Measurements from ENCODE around the gene LZTFL1.
"Not testable (repeated sequence)": the region's sequence is repeated elsewhere in the genome, so short reads cannot be mapped to it uniquely, and the experiment has no call there.

LZTFL1 gene

GRCh38 chr3:45865563-45865962, 23.6 kb upstream of the LZTFL1 start:
- no peak for DNase-seq (ENCODE audit: low read depth, low spot score)

DNA sequence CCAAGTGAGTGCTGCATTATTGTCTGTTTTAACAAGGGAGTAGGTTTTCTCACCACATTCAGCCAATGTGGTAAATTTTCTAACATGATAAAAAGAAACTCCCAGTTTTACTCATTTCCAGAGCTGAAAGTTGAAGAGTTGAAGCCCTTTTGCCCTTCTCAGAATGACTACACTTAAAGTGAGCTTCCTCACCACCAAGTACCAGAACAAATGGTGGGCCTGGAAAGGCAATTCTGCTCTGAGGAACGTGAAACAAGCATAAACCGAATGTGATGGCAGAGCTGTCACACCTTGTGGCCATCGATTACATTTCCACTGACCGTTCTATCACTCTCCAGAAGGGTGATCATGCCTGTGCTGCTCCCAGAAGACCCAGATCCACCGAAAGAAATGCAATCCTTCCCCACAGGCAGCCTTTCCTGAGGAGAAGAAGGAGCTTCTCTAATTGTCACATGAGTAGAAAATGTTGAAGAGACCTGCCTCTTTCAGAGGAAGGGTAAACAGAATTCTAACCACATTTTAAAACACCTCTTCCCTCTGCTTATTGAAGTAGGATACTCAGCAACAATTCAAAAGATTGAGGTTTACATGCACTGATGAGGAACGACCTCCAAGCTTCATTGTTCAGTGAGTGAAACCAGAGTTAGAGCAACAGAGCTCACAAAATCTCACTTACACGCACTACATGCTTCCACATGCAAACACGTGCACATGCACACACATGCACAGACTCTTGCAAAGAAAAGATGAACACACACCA, 23.0 kb upstream of the LZTFL1 start:
- DNase-seq (ENCODE audit: low read depth, low spot score), result no peak

DNA sequence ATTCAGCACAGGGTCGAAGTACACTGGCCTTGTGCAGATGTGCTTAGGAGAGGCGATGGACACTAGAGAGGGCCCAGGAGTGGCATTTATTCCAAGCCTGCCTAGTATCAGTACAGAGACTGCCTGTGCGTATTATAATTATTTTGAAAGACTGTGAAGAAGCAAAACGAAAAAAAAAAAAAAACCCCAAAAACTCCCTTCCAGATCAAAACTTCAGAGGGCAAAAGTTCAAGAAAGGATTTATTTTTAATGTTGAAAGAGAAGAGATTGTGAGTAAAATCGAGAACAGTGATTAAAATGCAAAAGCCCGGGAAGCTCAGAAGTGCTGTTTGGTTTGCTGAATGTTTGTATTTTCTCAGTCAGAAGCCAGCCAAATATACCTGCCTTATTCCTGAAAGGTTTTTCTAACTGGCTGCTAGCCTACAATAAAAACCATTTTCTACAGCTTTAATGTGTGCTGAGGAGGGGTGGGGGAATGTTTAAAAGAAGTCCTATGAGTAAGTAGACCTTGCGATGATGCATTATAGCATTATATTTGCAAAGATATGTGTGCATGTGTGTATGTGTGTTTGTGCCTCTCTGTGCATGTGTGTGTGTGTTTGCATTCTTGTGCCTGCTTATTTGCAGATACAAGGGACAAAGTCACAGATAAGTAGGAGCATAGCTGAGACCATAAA, 19.3 kb upstream of the LZTFL1 start:
- DNase-seq (ENCODE audit: low read depth, low spot score), result no peak

DNA sequence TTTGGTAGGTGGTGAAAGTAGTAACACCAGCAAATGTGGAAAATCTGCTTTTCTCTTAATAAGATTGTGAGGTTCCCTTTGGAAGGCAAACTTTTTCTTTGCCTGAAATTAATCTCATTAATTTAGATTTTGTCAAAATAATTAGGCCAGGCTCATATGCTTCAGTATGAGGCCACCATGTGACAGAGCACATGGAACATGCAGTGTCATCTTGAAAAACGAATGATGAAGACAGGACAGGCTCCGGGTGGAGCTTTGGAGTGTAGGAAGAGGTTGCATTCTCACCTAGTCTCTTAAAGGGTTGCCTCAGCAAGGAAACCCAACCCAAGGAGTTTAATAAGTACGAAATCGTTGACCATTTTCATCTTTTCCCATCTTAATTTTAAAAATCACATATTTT, 18.6 kb upstream of the LZTFL1 start:
- no peak for DNase-seq (ENCODE audit: low read depth, low spot score)

GRCh38 chr3:45858809-45859543, 17.1 kb upstream of the LZTFL1 start:
- DNase-seq (ENCODE audit: low read depth, low spot score), result no peak

GRCh38 chr3:45857024-45857423, 15.1 kb upstream of the LZTFL1 start:
- not testable (repeated sequence) for DNase-seq (ENCODE audit: low read depth, low spot score)

DNA sequence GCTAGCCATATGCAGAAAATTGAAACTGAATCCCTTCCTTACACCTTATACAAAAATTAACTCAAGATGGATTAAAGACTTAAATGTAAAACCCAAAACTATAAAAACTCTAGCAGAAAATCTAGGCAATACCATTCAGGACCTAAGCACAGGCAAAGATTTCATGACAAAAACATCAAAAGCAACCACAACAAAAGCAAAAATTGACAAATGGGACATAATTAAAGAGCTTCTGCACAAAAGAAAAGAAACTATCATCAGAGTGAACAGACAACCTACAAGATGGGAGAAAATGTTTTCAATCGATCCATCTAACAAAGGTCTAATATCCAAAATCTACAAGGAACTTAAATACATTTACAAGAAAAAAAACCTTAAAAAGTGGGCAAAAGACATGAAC, 14.4 kb upstream of the LZTFL1 start:
- not testable (repeated sequence) for DNase-seq (ENCODE audit: low read depth, low spot score)

DNA sequence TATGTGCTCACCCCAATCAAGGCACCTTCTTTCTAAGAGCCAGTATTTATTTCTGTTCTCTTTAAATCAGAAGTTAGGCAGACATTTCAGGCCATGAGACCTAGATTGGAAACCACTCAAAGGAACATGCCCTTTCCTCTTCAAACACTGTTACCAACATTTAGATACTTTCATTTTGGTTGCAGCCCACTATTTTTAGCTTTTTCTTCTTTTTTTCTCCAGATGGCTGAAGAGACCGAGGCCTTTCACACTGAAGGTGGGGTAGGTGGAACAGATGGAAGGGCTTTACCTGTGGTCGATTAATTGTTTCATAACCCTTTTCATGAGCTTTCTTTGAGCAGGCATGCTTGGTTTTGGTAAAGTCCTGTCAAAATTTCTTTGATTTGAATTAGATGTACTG, 10.9 kb upstream of the LZTFL1 start:
- DNase-seq (ENCODE audit: low read depth, low spot score), result no peak

GRCh38 chr3:45848392-45848791, 6.5 kb upstream of the LZTFL1 start:
- no peak for DNase-seq (ENCODE audit: low read depth, low spot score)

DNA sequence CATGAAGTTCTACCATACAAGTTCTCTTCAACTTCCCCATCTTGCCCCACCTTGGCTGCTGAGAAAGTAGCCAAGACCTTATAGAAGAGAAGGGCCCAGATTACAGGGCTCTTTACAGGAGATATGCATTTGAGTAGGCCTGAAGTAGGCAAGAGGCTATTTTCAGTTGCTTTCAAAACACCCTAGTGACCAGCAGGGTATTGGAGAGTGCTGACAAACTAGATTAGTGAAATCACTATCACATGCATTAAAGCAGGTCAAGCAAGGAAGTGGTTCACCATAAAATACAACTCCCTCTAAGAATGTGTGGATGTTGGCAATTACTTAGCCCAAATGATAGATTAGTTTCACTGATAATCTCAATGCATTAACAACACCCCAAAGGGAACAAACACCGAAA, 2.7 kb upstream of the LZTFL1 start:
- no peak for DNase-seq (ENCODE audit: low read depth, low spot score)

DNA sequence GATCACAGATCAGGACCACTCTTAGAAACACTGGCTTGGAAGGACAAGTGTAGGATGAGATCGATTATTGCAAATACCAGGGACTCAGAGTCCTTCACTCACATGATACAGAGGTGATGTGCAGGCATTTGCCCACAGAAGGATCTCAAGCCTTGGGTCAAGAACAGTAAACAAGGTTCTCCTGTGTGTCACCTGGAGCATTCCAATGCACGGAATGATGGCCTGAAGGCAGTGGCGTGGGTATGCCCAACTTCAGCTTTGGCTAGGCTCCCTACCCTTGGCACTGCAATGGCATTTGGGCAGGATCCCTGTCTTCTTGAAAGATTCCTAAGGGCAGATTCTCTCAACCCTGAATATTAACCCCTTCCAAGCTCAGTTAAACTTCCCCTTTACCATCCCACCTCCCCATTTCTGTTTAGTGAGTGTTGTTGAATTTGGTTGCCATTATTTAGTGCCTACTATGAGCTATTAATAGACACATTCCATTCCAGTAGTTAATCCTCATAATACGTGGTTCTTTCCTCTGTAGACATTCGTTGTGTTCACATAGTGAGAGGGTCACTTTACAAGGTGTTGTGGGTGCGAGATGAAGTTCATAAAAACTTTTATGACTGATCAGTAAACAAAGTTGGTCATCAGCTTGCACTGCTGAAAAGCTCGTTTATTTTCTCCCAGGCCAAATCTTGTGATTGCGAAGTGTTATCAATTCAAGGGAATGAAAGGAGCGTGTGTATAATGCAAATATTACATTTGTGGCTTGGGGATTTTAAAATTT, 1.1 kb upstream of the LZTFL1 start:
- DNase-seq (ENCODE audit: low read depth, low spot score), result no peak

- DNase-seq (ENCODE audit: low read depth, low spot score), result no peak
These were observed 531 bp downstream of the LZTFL1 start for GRCh38 chr3:45841420-45841756.

DNA sequence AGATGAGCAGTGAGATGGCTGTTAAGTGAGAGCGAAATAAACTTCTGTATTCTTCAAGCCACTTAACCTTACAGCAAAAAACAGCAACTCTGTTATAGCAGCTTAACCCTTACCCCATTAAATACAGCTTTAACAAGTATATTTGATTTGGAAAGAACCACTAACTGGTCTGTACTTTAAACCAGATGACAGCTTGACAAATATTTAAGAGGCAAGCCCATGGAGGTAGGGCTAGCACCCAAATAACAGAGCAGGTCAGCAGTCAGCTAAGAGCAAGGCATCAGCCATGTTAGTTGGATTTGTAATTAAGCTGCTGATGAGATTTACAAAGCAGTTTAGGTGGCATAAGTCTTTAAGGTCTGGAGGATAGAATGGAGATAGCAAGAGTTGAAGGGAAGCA, 3.5 kb downstream of the LZTFL1 start:
- DNase-seq (ENCODE audit: low read depth, low spot score), result no peak

DNA sequence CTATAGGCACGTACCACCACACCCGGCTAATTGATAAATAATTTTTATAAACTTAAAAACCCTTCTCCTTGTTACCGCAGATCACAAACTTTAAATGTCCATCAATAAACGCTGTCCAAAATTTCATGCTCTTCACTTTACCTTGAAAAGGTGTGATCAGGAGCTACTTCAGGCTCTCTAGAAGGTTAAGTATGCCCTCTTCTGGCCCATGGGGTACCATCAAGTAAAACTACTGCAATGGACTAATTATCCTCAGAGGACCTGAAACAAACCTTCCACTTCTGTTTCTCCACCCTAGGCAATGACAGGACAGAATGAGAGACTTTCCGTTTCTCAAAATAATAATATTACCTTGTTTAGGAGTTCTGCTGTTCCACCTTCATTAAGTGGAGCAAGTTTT, 9.2 kb downstream of the LZTFL1 start:
- no peak for DNase-seq (ENCODE audit: low read depth, low spot score)

GRCh38 chr3:45830121-45830520, 11.8 kb downstream of the LZTFL1 start:
- no peak for DNase-seq (ENCODE audit: low read depth, low spot score)

GRCh38 chr3:45826908-45827307, 15.0 kb downstream of the LZTFL1 start:
- no peak for DNase-seq (ENCODE audit: low read depth, low spot score)

GRCh38 chr3:45826321-45826720, 15.6 kb downstream of the LZTFL1 start:
- no peak for DNase-seq (ENCODE audit: low read depth, low spot score)

DNA sequence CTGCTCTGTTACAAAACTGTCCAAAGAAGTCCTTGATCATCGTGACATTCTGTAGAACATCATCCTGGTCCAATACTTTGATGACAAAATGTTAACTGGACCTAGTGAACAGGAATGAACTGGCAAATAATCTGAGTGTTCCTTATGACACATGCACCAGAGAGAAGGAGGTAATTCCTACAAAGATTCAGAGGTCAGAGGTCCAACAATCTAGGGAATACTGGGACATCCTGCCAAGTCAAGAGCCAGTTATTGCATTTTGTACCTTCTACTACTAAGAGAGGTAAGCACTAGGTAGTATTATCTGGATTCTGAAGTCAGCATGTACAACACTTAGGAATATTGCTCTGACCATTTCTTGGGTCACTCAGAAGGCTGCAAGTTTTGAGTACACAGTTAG, 20.8 kb downstream of the LZTFL1 start:
- DNase-seq (ENCODE audit: low read depth, low spot score), result no peak

DNA sequence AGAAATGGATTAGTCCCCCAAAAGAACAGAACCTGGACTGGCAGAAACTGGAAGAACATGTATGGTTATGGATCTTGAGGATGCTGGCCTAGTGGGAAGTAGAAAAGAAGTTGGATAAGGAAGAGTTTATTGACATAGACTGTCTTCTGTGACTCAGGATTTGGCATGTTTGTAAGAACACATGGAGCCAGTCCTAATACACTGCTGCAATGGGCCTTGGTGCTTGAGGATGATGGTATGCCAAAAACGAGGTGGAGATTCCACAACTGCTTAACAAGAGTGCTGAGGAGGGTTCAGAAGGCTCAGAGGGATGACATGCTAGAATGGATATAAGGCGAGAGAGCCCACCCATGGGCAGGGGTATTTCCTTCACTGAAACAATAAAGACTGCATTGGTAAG, 22.4 kb downstream of the LZTFL1 start:
- no peak for DNase-seq (ENCODE audit: low read depth, low spot score)

GRCh38 chr3:45817831-45818522, 23.9 kb downstream of the LZTFL1 start:
- DNase-seq (ENCODE audit: low read depth, low spot score), result peak; percentile 24

DNA sequence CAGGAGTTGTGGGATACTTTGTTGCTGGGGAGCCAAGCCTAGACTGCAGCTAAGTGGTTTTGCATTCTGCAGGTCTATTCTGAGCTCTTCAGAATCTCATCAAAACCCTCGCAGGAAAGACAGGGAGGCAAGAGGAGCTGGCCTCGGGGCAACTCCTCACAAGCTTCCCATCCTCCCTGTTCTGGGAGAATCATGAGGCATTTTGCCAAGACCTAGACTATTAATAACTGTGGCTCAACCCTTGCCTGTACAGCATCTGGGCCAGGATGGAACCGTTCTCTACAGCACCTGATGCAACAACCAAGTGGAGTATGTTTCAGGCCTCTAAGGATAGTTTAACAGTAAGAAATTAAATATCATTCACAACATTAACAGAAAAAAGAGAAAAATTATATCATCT, 25.4 kb downstream of the LZTFL1 start:
- no peak for DNase-seq (ENCODE audit: low read depth, low spot score)

GRCh38 chr3:45814322-45814721, 27.6 kb downstream of the LZTFL1 start:
- no peak for DNase-seq (ENCODE audit: low read depth, low spot score)
